NCI-H748 (cell line): ENCODE measurements around the gene RPLP1.
A peak's percentile ranks its signal among the peaks of the same experiment; 100 is the strongest.

Experiments
- DNase-seq: peaks from one replicate; lab custom pipeline; 2025; ENCODE audit not compliant: unreplicated experiment; lab: John Stamatoyannopoulos, UW

RPLP1 gene

GRCh38 chr15:69496001-69496400, 43.4 kb downstream of the RPLP1 start:
- peak; percentile 70 for DNase-seq

GRCh38 chr15:69497076-69497475, 44.5 kb downstream of the RPLP1 start:
- no peak for DNase-seq

GRCh38 chr15:69497667-69498066, 45.0 kb downstream of the RPLP1 start:
- no peak for DNase-seq

GRCh38 chr15:69498282-69498681, 45.7 kb downstream of the RPLP1 start:
- DNase-seq = no peak

GRCh38 chr15:69498987-69499386, 46.4 kb downstream of the RPLP1 start:
- DNase-seq = no peak

- no peak for DNase-seq
These were observed 47.0 kb downstream of the RPLP1 start for GRCh38 chr15:69499521-69500211.

- no peak for DNase-seq
These were observed 47.7 kb downstream of the RPLP1 start for GRCh38 chr15:69500339-69500738.

- no peak for DNase-seq
These were observed 48.8 kb downstream of the RPLP1 start for GRCh38 chr15:69501456-69501855.

GRCh38 chr15:69502470-69503045, 49.9 kb downstream of the RPLP1 start:
- no peak for DNase-seq

- DNase-seq = no peak
These were observed 51.9 kb downstream of the RPLP1 start for GRCh38 chr15:69504352-69505040.
